IMR-90 (cell line): ENCODE data around the gene MDH1. TPM values are rescaled to one million over a fixed set of nuclear protein-coding genes. Genes with fewer than 3 reads are reported as not detected.

Experiments
- ATAC-seq: fragments of 200-7000 bp; cut with Tn5 transposase; 2 replicates; pipeline ENCODE4 v1.9.1; 2020; ENCODE audit warnings: low read depth, mild to moderate bottlenecking, moderate library complexity
- BruUV-seq: library from RNA; stranded (reverse); fragments of 400-500 nt; replicated peaks from 2 replicates; lab custom pipeline; 2021; lab: Mats Ljungman, UMichigan
- CTCF ChIA-PET: fragments of 300-600 bp; formaldehyde crosslinking; extraction: SDS; loops from one replicate; lab custom pipeline; 2021; ENCODE audit warnings: antibody characterized with exemption; lab: Yijun Ruan, JAX
- POLR2A ChIA-PET: fragments of 300-600 bp; sonication (Branson Sonifier 250); formaldehyde crosslinking; loops from one replicate; lab custom pipeline; 2022; ENCODE audit warnings: antibody characterized with exemption; ENCODE audit not compliant: unreplicated experiment; lab: Charles Lee
- DNase-seq: peaks from one replicate; pipeline ENCODE4 v3.0.0; 2013
- H2AFZ ChIP-seq: replicated peaks from 2 replicates; pipeline ENCODE3; 2013; ENCODE audit warnings: low read length, mild to moderate bottlenecking; ENCODE audit not compliant: poor library complexity
- H2AK5ac ChIP-seq: 2 replicates; pipeline ENCODE4 v1.6.1; 2013; ENCODE audit warnings: low read depth, low read length, inconsistent platforms
- H2AK9ac ChIP-seq: replicated peaks from 2 replicates; pipeline ENCODE3; 2013; ENCODE audit warnings: mild to moderate bottlenecking, low read depth, low read length, moderate library complexity; ENCODE audit not compliant: poor library complexity
- H2BK120ac ChIP-seq: 2 replicates; pipeline ENCODE4 v1.6.1; 2013; ENCODE audit warnings: low read depth, low read length, inconsistent platforms
- H2BK15ac ChIP-seq: 3 replicates; pipeline ENCODE4 v1.6.1; 2013; ENCODE audit warnings: low read depth, low read length, inconsistent platforms
- H2BK20ac ChIP-seq: 2 replicates; pipeline ENCODE4 v1.6.1; 2013; ENCODE audit warnings: low read depth, mild to moderate bottlenecking, inconsistent platforms, low read length, moderate library complexity
- H2BK5ac ChIP-seq: 2 replicates; pipeline ENCODE4 v1.6.1; 2013; ENCODE audit warnings: mild to moderate bottlenecking, low read depth, low read length, inconsistent platforms; ENCODE audit not compliant: poor library complexity, severe bottlenecking
- H3K14ac ChIP-seq: replicated peaks from 2 replicates; pipeline ENCODE4 v1.6.1; 2013; ENCODE audit warnings: low read depth, low read length, inconsistent platforms
- H3K18ac ChIP-seq: 2 replicates; pipeline ENCODE4 v1.6.1; 2013; ENCODE audit warnings: low read depth, low read length, control low read depth
- H3K23ac ChIP-seq: 2 replicates; pipeline ENCODE4 v1.6.1; 2013; ENCODE audit warnings: low read depth, low read length, inconsistent platforms
- H3K27ac ChIP-seq: 2 replicates; pipeline ENCODE4 v1.5.1; 2013; ENCODE audit warnings: mild to moderate bottlenecking, control low read depth, low read length; ENCODE audit not compliant: insufficient read depth
- H3K27me3 ChIP-seq: 2 replicates; pipeline ENCODE4 v1.6.1; 2013; ENCODE audit warnings: low read length; ENCODE audit not compliant: control insufficient read depth, insufficient read depth
- H3K36me3 ChIP-seq: 2 replicates; pipeline ENCODE4 v1.6.1; 2013; ENCODE audit warnings: low read length, mixed read lengths; ENCODE audit not compliant: control insufficient read depth, insufficient read depth
- H3K4ac ChIP-seq: 2 replicates; pipeline ENCODE4 v1.6.1; 2013; ENCODE audit warnings: low read depth, low read length, inconsistent platforms
- H3K4me1 ChIP-seq: 2 replicates; pipeline ENCODE4 v1.6.1; 2013; ENCODE audit warnings: low read length, mixed read lengths; ENCODE audit not compliant: control insufficient read depth, insufficient read depth
- H3K4me2 ChIP-seq: 2 replicates; pipeline ENCODE4 v1.6.1; 2013; ENCODE audit warnings: low read depth, mild to moderate bottlenecking, control low read depth, low read length, moderate library complexity
- H3K4me3 ChIP-seq: 2 replicates; pipeline ENCODE4 v1.5.1; 2013; ENCODE audit warnings: low read depth, mild to moderate bottlenecking, control low read depth, low read length, moderate library complexity; ENCODE audit not compliant: insufficient read depth
- H3K56ac ChIP-seq: 2 replicates; pipeline ENCODE4 v1.6.1; 2013; ENCODE audit warnings: low read length, inconsistent platforms; ENCODE audit not compliant: insufficient read depth; ENCODE audit errors: extremely low read depth
- H3K79me1 ChIP-seq, 2 experiments: 2 replicates each; pipeline ENCODE4 v1.6.1; 2013; ENCODE audit warnings: low read length in 2 of 2, inconsistent platforms in 1 of 2, low read depth in 1 of 2
- H3K9ac ChIP-seq: 2 replicates; pipeline ENCODE4 v1.6.1; 2013; ENCODE audit warnings: low read depth, low read length, control low read depth
- H3K9me1 ChIP-seq: 2 replicates; pipeline ENCODE4 v1.6.1; 2013; ENCODE audit warnings: low read length, inconsistent platforms; ENCODE audit not compliant: insufficient read depth
- H3K9me3 ChIP-seq: 2 replicates; pipeline ENCODE4 v1.6.1; 2013; ENCODE audit warnings: low read length; ENCODE audit not compliant: control insufficient read depth, insufficient read depth
- H4K20me1 ChIP-seq: 2 replicates; pipeline ENCODE4 v1.6.1; 2013; ENCODE audit warnings: low read length, inconsistent platforms; ENCODE audit not compliant: insufficient read depth
- H4K5ac ChIP-seq: 2 replicates; pipeline ENCODE4 v1.6.1; 2013; ENCODE audit warnings: mild to moderate bottlenecking, low read depth, low read length, control low read depth
- H4K8ac ChIP-seq, 2 experiments: 2 replicates each; pipeline ENCODE4 v1.6.1; 2013; ENCODE audit warnings: low read depth in 2 of 2, low read length in 2 of 2, control low read depth in 1 of 2, inconsistent platforms in 1 of 2
- H4K91ac ChIP-seq: 2 replicates; pipeline ENCODE4 v1.6.1; 2013; ENCODE audit warnings: low read depth, low read length, inconsistent platforms; ENCODE audit not compliant: insufficient read depth
- BHLHE40 ChIP-seq: fragments of 150-350 bp; IDR thresholded peaks from 2 replicates; pipeline ENCODE4 v1.6.1; 2016; ENCODE audit warnings: mild to moderate bottlenecking, low read depth, low read length
- POLR2A ChIP-seq: IDR thresholded peaks from 2 replicates; pipeline ENCODE4 v1.6.1; 2012; ENCODE audit warnings: mild to moderate bottlenecking, low read depth, low read length
- RCOR1 ChIP-seq: IDR thresholded peaks from 2 replicates; pipeline ENCODE4 v1.6.1; 2012; ENCODE audit warnings: mild to moderate bottlenecking, low read length, improper control_type of control experiment; ENCODE audit not compliant: insufficient replicate concordance
- RFX5 ChIP-seq: IDR thresholded peaks from 2 replicates; pipeline ENCODE4 v1.8.0; 2012; ENCODE audit warnings: low read depth, mild to moderate bottlenecking, low read length, moderate library complexity
- WGBS, 2 experiments: methylation state at CpG; one replicate each; pipeline versions ENCODE4 v1.1.5 to v1.1.7; 2013; ENCODE audit warnings: missing lambda C conversion rate in 2 of 2; ENCODE audit not compliant: insufficient read length in 1 of 2; ENCODE audit errors: extremely low coverage in 2 of 2; 5-methylcytosine and 5-hydroxymethylcytosine counted together
- dilution Hi-C: fragments of 300-500 bp; cut with HindIII; formaldehyde crosslinking; loops from one replicate; pipeline ENCODE4 v1.14.3; 2018; ENCODE audit warnings: low sequenced_read_pairs; ENCODE audit not compliant: unreplicated experiment
- in situ Hi-C: fragments of 300-500 bp; cut with MboI; formaldehyde crosslinking; loops from 3 replicates; pipeline ENCODE4 v1.14.3; 2019; ENCODE audit warnings: low sequenced_read_pairs, inconsistent platforms, mixed read lengths
- intact Hi-C: fragments of 100-400 bp; cut with micrococcal nuclease; formaldehyde crosslinking; loops from 2 replicates; pipeline ENCODE4 v1.10.0; 2022
- polyA plus RNA-seq, 3 experiments: library from polyadenylated mRNA; depleted of rRNA; stranded (reverse); fragments of >200 nt; gene quantifications; 2 replicates each; pipeline ENCODE4 v1.2.3, GENCODE V29; 2012; ENCODE audit warnings: low replicate concordance in 1 of 3
- total RNA-seq: library from RNA; depleted of rRNA; stranded (reverse); fragments of >200 nt; gene quantifications from 2 replicates; pipeline ENCODE4 v1.2.3, GENCODE V29; 2012
- TF ChIP-seq, protein P1 (sequence below): conservative IDR thresholded peaks from 2 replicates; pipeline ENCODE4 v1.5.1; 2012; ENCODE audit warnings: mild to moderate bottlenecking, low read depth, low read length, improper control_type of control experiment

MDH1 gene
- total and polyA plus RNA-seq, 2 of the 4 experiments (the other 2 are of a cell fraction): 195 to 248 TPM

DNA sequence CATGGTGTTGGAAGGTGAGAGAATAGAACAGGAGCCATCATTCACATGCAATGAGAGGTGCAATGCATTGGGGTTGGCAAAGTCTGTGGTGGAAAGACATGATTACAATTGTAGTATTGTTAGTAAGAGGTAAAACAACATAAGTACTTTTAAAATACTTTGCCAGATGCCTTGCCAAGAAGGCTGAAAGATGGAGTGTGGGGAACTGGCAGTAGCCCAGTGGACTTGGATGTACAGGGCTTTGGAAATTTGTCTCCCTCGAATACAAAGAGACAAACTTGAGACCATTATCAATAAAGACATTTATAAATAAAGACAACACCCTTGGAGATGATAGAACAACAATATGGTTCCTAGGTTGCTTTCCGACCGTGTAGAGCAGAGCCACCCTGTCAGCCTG is 62.0 kb downstream of the MDH1 start:
- Histone ChIP-seq H3K4me1 (no peaks in the 10 kb centered on the region), H2AFZ (no peak overlapping the region), H2BK5ac (no peak overlapping the region), H2AK9ac (no peak overlapping the region), H3K4me3 (no peak overlapping the region), H3K9me1 (no peaks in the 10 kb centered on the region), H2BK20ac (no peak overlapping the region), H3K4ac (no peak overlapping the region), H2BK15ac (no peak overlapping the region), H3K36me3 (no peaks in the 10 kb centered on the region), H3K27me3 (peaks cover 2% of the 10 kb centered on the region; the same call in 1 of the 2 replicates), H2AK5ac (no peak overlapping the region), H4K91ac (no peak overlapping the region), H4K20me1 (no peaks in the 10 kb centered on the region), H2BK120ac (no peak overlapping the region), H3K23ac (no peak overlapping the region), H3K9ac (no peak overlapping the region), H3K27ac (no peak overlapping the region), H4K8ac (no peak overlapping the region), H3K9me3 (no peaks in the 10 kb centered on the region), H3K14ac (no peak overlapping the region), H3K4me2 (no peak overlapping the region), H4K5ac (no peak overlapping the region), H3K56ac (no peak overlapping the region), H3K18ac (no peak overlapping the region), H3K79me1 (no peaks in the 10 kb centered on the region)
- ATAC-seq: no peak
- BruUV-seq: no TSS peak
- in situ Hi-C loops: no loop called here
- ChIA-PET POLR2A (no interaction called here), CTCF (no interaction called here)
- TF ChIP-seq, protein P1, sequence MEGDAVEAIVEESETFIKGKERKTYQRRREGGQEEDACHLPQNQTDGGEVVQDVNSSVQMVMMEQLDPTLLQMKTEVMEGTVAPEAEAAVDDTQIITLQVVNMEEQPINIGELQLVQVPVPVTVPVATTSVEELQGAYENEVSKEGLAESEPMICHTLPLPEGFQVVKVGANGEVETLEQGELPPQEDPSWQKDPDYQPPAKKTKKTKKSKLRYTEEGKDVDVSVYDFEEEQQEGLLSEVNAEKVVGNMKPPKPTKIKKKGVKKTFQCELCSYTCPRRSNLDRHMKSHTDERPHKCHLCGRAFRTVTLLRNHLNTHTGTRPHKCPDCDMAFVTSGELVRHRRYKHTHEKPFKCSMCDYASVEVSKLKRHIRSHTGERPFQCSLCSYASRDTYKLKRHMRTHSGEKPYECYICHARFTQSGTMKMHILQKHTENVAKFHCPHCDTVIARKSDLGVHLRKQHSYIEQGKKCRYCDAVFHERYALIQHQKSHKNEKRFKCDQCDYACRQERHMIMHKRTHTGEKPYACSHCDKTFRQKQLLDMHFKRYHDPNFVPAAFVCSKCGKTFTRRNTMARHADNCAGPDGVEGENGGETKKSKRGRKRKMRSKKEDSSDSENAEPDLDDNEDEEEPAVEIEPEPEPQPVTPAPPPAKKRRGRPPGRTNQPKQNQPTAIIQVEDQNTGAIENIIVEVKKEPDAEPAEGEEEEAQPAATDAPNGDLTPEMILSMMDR: no peak
- TF ChIP-seq BHLHE40 (no peak), RCOR1 (no peak), POLR2A (no peak), RFX5 (no peak)
- DNase-seq: no peak
- WGBS, 2 experiments: no CpG with 5 or more reads among the region's 3 CpGs
- intact Hi-C loops: no loop called here
- dilution Hi-C loops: no loop called here
